Activated CD4-positive, alpha-beta T cell treated with anti-CD3 and anti-CD28 coated beads, Interleukin-2, amount 50 U/mL, for 24 hours (primary cell): ENCODE data around the gene ITPR2.
"Not testable (repeated sequence)": the region's sequence is repeated elsewhere in the genome, so short reads cannot be mapped to it uniquely, and the experiment has no call there.

Source experiments
- DNase-seq, 2 donors: peaks; one replicate each; pipeline ENCODE4 v3.0.0-alpha.2; 2020; ENCODE audit warnings: low read depth in 1 of 2, low spot score in 1 of 2

Gene ITPR2

DNA sequence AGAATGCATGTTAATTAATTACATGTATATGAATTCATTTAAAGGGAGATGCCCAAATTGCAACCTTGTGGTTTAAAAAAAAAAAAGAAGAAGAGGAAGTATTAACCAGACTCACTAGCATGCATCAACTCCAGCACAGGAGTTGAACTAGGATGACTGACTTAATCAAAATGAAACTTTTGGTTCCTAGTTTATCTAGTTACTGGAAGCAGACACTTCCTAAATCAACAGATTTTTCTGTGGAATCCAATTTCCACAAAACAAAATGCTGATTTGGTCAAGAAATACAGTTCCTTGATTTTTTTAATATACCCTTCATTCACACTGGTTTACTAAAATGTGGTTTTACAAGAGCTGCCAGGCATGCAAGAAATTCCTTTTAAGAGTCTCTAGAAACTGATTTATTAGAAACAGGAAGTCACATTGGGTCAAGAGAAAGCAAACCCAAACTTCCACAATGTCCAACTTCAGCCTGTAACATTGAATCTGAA is 41.6 kb downstream of the ITPR2 start:
- no peak for DNase-seq

DNA sequence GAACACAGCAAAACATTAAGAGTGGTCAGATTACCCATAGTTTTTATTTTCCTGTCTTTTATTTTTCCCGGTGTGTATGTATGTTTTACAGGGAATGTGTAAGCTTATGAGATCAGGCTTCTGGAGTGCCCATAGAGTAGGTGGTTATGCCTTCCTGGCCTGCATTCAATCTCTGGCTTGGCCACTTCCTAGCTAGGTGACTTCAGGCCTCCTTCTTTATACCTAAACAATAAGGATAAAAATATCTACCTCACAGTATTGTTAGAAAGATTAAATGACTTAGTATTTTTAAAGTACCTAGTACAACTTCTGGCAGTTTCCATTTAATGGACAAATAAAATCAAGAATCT is 42.4 kb downstream of the ITPR2 start:
- no peak for DNase-seq

GRCh38 chr12:26789731-26790644 is 43.0 kb downstream of the ITPR2 start:
- DNase-seq, result no peak

GRCh38 chr12:26786865-26787514 is 46.0 kb downstream of the ITPR2 start:
- DNase-seq, result no peak

- DNase-seq, result no peak
Observed at GRCh38 chr12:26786491-26786864, 46.5 kb downstream of the ITPR2 start.

DNA sequence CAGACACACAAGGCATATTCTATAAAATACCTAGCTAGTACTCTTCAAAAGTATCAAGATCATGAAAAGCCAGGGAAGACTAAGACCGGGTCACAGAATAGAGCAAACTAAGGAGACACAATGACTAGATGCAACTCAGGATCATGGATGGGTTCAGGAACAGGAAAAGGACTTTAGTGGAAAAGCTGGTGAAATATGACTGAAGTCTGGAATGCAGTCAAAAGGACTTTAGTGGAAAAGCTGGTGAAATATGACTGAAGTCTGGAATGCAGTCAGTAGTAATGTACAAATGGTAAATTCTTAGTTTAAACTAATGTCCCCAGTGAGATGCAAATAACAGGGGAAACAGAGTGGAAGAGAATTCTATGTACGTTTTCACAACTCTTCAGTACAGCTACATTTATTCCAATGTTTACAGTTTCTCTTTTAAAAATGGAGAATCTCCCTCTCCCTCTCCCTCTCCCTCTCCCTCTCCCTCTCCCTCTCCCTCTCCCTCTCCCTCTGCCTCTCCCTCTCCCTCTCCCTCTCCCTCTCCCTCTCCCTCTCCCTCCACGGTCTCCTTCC is 49.1 kb downstream of the ITPR2 start:
- DNase-seq, result not testable (repeated sequence)

DNA sequence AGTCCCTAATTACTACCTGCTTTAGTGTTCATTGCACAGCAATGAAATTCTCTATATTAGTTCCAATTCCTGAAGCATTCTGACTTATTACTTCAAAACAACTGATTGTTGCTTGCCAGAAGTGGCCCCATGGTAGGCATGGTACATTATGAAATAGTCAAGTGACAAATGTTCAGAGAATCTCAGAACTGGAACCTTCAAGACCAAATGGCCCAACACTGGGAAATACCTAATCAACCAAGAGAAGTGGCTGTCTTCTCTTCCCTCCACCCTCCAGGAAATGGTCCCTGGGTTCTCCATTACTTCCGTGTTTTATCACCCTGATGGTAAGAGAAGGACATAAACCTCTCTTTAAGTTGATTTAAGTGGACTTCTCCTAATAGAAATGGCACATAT is 49.9 kb downstream of the ITPR2 start:
- DNase-seq, result no peak

- no peak for DNase-seq
Observed at GRCh38 chr12:26782372-26783130, 50.4 kb downstream of the ITPR2 start.

- DNase-seq, result not testable (repeated sequence)
Observed at GRCh38 chr12:26780656-26781055, 52.3 kb downstream of the ITPR2 start.

DNA sequence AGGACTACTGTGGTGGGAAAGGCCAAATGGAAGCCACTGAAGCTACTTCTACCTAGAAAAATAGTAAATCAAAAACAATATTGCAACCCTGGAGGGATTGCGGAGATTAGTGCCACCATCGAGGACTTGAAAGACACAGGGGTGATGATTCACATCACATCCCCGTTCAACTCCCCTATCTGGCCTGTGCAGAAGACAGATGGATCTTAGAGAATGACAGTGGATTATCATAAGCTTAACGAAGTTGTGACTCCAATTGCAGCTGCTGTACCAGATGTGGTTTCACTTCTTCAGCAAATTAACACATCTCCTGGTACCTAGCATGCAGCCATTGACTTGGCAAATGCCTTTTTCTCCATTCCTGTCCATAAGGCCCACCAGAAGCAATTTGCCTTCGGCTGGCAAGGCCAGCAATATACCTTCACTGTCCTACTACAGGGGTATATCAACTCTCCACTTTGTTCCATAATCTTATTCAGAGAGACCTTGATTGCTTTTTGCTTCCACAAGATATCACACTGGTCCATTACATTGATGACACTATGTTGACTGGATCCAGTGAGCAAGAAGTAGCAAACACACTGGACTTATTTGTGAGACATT is 54.7 kb downstream of the ITPR2 start:
- not testable (repeated sequence) for DNase-seq

DNA sequence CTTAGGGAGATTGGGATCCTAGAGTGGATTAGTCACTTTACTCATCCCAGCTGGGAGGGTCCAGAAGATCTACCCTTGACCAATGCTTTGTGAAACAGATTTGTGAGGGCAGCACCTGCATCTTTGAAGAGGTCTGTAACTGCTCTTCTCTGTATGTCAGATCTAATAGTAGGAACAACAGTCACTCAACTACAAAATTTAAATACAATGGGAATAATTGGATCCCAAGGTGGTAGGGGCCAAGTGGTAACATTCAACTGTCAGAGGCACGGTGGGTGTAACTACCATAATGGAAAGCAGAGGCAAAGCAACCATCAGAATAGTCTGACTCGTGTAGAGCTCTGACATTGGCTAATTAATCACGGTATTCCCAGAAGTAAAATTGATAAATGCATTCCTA is 55.8 kb downstream of the ITPR2 start:
- no peak for DNase-seq

DNA sequence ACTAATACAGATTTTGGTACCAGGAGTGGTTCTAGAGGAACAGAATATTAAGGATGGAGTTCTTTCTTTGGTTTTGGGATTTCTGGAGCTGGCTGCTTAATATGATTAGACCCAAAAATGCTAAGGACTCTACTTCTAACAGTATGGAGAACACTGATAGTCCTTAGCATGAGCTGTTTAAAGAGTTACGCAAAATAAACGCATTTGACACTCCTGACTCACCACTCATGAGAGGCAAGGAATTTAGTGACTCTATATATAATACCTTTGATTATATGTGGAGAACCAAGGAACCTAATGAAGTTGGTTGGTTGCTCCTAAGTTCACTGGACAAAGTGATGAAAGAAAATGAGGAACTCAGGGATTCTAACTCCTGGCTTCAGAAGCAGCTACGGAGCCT is 57.0 kb downstream of the ITPR2 start:
- not testable (repeated sequence) for DNase-seq

GRCh38 chr12:26773313-26774104 is 59.5 kb downstream of the ITPR2 start:
- DNase-seq, result no peak

DNA sequence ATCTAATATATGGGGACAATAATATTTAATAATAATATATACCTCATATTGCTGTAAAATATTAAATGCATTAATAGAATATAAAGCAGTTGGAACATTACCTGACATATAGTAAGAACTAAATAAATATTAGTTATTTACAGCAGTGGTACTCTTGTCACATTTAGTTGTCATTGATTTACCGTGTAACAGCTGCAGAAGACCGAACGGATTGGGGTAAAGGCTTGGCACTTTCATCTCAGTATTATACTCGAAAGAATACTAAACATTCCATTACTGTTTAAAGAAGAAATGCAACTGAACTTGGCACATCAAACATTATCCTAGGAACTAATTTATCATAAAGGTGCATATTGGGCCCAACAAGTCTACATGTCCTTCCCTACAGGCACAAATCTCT is 61.1 kb downstream of the ITPR2 start:
- no peak for DNase-seq

GRCh38 chr12:26770239-26771070 is 62.5 kb downstream of the ITPR2 start:
- no peak for DNase-seq

DNA sequence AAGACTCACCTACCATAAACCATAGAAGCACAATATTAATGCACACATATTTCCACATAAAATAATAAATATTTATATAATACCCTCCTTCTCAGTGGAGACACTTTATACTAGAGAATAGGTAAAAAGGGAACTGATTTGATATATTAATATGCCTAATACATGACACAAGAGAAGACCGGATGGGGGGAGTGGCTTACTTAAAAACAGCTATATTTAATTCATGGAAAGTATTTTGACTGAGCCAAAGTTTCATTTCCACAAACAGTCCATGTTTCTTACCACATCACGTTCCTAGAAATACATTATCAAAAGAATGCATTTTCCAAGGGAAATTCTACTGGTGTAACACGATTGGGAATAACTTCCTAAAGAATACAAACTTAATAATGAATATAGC is 63.4 kb downstream of the ITPR2 start:
- DNase-seq, result no peak

DNA sequence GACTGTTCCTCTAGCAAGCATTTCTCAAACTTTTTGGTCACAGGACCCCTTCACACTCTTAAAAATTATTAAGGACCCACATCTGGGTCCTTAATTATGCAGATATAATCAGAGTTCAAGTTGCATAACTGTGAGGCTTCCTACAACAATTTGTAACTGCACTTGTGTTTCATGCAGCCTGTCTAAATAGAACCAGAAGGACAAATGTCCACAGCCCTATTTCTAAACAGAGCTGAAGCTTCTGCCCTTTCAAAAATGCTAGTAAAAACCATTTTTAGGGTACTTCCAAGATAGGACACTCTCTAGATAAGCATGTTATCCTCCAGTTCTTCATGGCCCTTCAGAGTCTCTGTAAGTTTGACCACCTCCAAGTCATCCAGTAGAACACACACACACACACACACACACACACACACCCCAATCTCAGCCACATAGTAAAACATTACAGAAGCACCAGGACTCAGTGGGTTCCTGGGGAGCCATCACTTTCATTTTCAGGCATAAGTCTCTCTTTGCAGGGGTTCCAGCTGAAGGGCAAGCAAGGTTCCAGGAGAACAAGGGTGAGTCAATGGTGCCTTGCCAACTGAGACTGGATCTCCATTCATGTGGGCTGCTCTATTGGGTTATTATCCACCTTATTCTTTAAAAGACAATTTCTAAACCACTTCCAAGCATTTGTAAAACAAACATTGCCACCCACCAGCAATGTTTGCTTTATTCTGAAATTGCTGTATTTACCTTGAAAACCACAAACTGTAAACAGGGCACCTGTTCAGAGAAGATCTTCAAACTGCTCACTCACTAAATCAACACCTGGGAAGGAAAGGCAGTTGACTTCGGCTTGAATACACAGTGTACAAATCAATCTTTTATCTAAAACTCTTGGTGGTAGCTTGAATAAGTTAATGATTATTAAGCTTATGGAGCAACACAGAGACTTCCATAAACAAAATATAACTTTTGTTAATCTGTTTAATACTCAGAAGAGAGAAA is 64.1 kb downstream of the ITPR2 start:
- DNase-seq, result no peak

DNA sequence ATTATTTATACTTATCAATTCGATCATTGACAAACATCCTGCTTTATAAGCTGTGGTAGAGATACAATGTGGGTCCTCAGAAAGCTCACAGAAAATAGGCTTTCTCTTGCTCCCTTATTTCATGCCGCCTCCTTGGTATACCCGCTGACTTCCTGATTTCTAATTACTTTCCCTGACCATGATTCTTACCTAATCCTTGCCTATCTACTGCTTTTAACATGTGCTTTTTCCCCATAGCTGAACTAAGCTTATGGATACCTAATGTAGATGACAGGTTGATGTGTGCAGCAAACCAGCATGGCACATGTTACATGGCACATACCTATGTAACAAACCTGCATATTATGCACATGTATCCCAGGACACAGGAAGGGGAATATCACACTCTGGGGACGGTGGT is 65.1 kb downstream of the ITPR2 start:
- no peak for DNase-seq
